HG02938 (cell line): ENCODE data around the gene SLC49A4.
A peak's percentile ranks its signal among the peaks of the same experiment; 100 is the strongest.
"Not testable (repeated sequence)": the region's sequence is repeated elsewhere in the genome, so short reads cannot be mapped to it uniquely, and the experiment has no call there.

Experiments
- ATAC-seq: cut with Tn5 transposase; IDR thresholded peaks from one replicate; pipeline ENCODE4 v1.9.1; 2021; ENCODE audit warnings: mild to moderate bottlenecking, moderate library complexity; ENCODE audit not compliant: unreplicated experiment

The SLC49A4 gene, protein sequence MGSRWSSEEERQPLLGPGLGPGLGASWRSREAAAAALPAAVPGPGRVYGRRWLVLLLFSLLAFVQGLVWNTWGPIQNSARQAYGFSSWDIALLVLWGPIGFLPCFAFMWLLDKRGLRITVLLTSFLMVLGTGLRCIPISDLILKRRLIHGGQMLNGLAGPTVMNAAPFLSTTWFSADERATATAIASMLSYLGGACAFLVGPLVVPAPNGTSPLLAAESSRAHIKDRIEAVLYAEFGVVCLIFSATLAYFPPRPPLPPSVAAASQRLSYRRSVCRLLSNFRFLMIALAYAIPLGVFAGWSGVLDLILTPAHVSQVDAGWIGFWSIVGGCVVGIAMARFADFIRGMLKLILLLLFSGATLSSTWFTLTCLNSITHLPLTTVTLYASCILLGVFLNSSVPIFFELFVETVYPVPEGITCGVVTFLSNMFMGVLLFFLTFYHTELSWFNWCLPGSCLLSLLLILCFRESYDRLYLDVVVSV

DNA sequence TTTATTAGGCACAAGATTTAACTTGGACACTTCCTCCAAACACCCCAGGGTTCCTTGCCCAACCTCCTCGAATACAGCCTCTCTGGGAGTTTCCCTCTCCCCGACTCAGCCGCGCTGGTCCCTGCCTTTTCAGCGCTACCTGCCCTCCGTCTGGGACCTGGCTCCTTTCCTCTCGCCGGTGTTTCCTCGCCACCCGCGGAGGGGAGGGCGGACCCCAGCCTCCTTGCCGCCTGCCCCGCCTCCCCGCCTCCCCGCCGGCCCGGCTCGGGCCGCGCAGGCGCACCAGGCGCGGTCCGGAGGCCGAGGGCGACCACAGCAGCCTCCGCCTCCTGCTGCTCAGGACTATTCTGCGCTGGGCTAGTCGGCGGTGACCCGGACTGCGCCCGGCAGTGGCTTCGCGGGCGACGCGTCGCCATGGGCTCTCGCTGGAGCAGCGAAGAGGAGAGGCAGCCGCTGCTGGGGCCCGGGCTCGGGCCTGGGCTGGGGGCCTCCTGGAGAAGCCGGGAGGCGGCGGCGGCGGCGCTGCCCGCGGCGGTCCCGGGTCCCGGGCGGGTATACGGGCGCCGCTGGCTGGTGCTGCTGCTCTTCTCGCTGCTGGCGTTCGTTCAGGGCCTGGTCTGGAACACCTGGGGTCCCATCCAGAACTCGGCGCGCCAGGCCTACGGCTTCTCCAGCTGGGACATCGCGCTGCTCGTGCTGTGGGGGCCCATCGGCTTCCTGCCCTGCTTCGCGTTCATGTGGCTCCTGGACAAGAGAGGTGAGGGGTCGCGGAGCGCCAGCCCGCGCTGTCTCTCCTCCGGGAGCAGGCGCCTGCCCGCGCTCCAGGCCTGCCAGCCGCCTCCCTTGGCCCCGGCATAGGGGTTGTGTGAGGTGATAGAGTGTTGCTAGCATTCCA is at the start of gene SLC49A4:
Gene SLC49A4 (plus strand): TSS at position 291 of the 895 bp plus-strand sequence. CDS start 124 bp downstream, at position 415.
- peak; percentile 55 for ATAC-seq

DNA sequence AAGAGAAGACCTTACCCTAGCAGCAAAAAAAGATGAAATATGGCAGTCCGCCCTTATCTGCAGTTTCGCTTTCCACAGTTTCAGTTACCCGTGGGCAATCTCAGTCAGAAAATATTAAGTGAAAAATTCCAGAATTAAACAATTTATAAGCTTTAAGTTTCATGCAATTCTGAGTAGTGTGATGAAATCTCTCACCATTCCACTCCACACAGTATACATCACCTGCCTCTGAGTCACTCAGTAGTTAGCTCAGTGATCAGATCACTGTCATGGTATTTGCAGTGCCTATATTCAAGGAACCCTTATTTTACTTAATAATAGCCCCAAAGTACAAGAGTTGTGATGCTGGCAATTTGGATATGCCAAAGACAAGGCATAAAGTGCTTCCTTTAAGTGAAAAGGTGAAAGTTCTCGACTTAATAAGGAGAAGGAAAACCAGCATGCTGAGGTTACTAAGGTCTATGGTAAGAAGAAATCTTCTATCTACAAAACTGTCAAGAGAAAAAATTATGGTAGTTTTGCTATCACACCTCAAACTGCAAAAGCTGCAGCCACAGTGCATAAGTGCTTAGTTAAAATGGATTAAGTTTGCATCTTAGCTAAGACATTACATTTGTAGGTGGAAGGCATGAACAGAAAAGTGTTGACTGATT is 49.4 kb upstream of the SLC49A4 start:
- no peak for ATAC-seq

DNA sequence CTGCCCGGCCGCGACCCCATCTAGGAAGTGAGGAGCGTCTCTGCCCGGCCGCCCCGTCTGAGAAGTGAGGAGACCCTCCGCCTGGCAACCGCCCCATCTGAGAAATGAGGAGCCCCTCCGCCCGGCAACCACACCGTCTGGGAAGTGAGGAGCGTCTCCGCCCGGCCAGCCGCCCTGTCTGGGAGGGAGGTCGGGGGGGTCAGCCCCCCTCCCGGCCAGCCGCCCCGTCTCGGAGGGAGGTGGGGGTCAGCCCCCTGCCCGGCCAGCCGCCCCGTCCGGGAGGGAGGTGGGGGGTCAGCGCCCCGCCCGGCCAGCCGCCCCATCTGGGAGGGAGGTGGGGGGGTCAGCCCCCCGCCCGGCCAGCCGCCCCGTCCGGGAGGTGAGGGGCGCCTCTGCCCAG is 47.6 kb upstream of the SLC49A4 start:
- ATAC-seq: not testable (repeated sequence)

DNA sequence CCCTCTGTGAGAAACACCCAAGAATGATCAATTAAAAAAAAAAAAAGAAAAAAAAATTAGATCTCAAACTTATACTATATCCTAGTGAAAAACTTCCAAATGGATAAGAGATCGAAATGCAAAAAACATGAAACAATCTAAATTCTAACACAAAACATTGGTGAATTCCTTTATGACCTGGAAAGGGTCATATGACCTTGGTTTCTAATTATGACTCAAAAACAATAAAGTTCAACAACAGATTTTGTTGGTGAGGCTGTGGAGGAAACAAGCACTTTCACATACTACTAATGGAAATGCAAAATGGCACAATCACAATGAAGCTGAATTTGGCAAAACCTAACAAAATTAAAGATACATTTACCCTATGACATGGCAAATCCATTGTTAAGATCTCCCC is 46.5 kb upstream of the SLC49A4 start:
- ATAC-seq: no peak

DNA sequence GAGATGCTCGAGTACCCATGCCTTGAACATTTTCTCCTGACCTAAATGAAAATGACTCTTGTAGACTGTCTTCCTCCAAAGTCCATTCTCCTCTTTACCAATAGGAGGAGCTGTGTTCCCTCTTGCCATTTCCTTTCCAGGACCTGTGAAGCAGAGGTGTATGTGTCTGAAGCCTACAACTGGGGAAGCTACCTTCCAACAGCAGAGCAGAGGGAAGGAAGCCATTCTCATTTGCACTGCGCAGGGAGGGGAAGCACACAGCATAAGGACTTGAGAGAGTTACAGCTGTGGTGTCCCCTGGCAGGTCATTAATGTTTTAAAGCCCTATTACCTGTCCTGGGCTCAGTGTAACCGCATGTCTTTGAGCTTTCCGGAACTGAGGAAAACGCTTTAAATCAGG is 39.9 kb upstream of the SLC49A4 start:
- no peak for ATAC-seq

DNA sequence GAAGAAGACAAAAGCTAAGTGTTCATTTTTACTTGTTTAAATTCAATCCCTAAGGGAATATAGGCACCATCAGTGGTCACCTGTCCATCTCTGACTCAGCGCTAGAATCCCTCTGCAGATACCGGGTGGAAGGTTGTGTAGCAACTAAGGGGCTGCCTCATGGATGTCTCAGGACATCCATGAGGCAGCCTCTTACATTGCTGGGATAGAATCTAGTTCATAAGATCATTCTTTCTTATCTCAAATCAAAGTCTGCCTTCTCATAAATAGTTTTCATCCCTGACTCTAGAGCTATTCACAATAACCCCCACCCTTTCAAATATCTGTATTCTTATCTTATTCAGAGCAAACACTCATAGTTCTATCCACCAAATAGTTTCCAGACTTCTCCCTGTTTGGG is 39.4 kb upstream of the SLC49A4 start:
- ATAC-seq: no peak

DNA sequence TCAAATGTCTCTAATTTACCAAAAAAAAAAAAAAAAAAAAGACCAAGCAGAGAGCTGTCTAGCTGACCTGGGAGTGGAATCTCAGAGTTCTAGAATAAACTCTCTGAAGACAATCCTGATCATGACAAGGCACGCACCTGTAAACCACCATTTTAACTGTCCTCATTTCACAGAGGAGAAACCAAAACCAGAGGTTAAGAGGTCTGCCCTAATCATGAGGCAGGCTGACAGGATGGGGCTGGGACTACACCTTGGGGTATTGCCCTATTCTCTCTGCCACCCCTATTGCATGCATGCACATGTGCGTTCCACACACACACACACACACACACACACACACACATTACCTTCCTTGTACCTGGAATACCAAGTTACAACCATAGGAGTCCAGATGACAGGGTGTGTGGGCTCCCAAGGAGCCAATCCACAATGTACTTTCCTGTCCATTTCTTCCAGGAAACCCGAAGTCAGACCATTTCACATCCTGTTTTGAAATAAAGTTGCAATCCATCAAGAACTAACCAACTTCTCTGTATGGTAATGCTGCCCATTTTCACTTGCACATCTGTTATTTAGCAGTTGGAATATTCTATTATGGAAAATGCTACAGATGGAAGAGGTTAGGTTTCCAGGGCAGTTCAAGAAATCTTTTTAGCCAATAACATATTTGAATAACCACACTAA is 35.9 kb upstream of the SLC49A4 start:
- ATAC-seq: no peak

DNA sequence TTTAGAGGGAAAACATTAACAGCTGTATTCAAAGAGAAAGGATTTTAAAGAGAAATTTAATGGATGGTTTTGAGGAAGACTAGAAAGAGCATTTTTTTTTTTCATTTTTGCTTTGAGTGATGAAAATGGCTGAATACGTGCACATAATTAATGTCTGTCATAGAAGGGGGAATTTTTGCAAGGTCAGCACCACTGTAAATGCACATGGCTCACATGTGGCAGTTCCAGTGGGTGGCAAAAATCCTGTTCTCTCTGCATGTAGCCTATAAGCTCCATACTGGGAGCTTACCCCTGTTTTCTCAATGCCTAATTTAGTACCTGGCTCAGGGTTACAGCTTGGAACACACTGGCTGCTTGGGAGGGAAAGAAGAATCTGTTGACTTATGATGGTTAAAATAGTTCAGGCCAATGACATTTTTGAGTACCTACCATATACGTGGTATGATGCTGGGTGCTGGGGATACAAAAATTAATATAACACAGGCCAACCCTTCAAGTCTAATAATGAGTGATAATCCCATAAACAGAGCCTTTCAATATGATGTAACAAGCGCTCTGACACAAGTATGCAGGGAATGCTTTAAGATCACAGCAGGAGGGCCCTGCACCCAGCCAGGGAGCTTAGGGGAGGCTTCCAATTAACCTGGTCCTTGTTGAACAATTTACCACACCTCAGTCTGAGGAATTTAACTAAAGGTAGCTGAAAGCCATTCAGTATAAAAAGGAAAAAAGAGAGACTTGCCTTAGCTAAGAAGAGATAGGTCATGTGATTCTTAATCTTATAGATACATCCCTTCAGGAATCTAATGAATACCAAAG is 34.2 kb upstream of the SLC49A4 start:
- ATAC-seq: no peak

DNA sequence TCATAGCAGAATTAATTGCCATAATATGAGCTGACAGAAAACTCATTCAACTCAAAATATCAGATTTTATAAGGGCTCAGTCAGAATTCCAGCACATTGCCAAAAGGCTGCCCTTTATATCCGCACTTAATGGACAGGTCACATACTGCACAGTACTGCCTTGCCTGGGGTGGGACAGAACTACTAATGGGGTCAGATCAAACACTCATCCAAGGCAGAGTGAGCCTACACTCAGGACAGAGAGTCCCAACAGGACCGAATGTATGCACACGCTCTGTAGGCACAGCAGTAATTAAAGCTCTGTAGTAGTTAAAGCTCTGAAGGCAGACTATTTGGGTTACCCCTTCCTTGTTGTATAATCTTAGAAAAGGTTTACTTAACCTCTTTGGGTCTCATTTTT is 28.4 kb upstream of the SLC49A4 start:
- ATAC-seq: no peak

DNA sequence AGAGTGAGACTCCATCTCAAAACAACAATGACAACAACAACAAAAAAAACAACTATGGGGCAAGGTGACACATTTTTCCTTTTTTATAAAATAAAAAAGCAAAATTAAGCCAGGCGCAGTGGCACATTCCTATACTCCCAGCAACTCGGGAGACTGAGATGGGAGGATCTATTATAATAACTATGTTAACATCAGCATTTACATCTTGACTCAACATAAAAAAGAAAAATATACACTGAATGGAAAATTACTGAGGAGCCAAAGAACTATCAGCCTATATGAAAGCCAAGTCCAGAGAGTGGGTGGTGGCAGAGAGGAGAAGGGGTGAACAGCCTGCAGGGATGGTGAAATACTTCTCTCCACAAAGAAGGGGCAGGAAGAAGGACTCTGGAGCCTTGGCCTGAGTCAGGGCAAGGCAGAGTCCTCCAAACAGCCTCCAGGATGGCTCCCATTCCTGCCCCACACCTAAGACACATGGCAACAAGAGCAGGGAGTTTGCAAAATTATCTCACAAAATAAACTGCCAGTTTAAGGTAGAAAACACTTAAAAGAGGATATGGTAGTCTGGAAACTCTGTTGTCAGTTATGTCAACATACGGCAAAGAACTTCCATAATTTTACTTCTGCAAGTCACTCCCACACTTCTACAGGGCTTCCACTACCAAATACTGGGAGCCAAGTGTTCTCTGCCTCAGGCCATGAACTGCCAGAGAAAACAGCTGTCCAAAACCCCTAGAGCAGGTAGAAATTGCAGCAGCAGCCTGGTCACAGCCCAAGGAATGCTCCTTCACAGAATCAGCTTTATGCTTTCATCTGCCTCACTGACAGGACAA is 27.1 kb upstream of the SLC49A4 start:
- ATAC-seq: no peak

DNA sequence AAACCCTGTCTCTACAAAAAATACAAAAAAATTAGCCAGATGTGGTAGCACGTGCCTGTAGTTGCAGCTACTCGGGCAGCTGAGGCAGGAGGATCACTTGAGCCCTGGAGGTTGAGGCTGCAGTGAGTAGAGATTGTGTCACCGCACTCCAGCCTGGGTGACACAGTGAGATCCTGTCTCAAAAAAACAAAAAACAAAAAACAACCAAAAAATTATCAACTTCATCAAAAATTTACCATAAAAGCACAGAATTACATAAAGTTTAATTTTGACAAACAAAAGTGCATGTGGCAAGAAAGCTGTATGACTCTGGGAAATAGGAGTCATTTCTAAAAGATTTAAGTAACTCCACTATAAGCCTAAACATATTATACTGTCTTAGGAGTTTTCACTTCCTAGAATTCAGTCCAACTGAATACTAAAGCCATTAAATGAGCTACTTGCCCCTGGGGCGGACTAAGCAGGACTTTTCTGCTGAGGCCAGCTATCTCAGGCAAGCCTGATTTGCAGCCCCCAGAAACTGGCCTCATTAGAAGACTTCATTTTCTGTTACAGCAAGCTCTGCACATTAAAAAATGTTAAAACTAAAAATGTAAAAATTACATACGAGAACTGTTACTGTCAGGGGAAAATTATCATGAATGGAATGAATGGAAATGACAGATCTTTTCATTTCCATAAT is 24.2 kb upstream of the SLC49A4 start:
- ATAC-seq: no peak

DNA sequence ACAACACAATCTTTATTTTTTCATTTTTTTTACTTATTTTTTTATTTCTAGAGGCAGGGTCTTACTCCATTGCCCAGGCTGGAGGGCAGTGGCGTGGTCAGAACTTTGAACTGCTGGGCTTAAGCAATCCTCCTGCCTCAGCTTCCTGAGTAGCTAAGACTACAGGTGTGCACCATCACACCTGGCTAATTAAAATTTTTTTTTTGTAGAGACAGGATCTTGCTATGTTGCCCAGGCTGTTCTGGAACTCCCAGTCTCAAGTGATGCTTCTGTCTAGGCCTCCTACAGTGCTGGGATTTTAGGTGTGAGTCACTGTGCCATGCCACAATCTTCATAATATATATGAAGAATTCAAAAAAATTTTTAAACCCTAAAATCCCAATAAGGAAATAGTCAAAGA is 22.0 kb upstream of the SLC49A4 start:
- no peak for ATAC-seq

DNA sequence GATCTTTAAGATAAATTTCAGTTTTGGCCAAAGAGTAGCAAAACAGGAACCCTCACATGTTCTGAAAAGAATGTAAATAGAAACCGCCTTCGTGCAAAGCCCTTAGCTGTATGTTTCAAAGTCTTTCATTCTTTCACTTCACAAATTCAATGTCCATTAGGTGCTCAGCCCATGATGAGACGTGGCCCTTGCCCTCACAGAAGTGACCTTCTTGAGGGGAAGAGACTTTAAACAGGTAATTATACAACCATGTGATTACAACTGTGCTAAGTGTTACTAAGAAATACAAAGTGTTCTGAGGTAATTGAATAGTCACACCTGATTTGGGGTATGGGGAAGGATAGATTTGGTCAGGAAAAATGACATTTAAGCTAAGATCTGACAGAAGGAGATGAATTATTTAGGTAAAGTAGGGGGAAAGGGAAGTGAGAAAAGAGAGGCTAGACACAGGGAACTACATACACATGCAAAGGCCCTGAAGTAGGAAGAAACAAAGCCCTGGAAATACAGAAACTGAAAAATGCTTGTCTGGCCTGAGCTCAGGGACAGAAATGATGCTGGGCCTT is 20.8 kb upstream of the SLC49A4 start:
- no peak for ATAC-seq

DNA sequence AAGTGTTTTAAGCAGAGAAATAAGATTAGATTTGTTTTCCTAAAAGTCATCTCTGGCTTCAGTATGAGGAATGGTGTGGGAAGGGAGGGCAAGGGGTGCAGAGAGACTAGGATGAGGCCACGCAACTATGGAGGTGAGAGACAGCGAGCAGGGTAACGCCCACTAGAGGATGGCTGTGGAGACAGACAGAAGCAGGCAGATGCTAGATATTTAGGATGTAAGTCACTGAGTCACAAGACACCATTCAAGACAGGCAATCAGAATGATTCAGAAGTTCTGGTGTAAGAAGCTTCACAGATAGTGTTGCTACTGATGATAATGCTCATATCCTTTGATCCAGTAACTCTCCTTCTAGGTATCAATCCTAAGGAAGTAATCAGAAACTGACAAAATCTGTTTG is 20.3 kb upstream of the SLC49A4 start:
- no peak for ATAC-seq

DNA sequence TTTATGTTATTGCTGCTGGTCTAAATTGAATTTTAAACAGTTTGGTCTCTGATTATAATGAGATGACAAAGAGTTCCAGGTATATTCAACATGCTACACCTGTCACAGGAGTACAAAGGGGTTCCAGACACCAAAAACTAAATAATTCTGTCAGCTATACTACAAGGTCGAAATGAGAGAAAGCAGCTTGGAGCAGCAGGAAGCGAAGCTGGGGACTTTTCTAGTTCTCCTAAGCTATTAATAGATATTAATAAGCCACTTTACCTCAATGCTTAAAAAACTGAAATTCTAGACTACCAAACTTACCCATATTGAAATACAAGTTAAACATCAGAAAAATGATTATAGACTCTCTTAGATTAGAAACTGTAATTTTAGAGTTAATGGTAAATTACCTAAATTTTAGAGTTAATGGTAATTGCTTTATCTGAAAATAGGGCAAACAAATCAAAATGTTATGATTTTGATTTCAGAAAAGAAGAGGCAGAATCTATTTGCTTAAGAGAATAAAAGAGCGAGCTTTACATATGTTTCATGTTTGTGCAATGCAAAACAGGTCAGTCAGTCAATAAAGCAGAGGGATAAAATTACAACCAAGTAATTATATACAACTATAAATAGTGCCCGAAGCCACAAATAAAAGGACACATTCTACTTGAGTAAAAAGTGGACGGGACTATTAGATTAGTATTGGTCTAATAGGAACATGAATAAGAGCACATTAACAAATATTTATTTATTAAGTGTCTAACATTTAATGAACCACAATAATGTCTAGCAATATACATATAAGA is 18.0 kb upstream of the SLC49A4 start:
- ATAC-seq: no peak

DNA sequence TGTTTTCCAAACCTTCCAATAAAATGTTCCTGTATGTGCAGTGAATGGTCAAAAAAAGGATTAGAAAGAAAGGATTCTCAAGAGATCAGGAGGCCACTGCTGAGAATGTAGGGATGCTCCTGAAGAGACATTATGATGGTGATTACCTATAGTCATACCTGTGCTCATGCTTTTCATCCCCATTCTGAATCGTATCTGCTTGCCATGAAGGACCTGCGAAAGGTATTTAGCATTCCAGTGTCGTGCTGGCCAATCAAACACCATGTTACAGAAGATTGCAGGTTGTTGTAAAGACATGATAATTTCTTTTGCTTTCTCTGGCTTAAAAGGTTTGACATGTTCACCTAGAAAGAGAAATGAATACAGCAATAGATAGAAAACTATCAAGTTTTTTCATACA is 17.3 kb upstream of the SLC49A4 start:
- no peak for ATAC-seq

DNA sequence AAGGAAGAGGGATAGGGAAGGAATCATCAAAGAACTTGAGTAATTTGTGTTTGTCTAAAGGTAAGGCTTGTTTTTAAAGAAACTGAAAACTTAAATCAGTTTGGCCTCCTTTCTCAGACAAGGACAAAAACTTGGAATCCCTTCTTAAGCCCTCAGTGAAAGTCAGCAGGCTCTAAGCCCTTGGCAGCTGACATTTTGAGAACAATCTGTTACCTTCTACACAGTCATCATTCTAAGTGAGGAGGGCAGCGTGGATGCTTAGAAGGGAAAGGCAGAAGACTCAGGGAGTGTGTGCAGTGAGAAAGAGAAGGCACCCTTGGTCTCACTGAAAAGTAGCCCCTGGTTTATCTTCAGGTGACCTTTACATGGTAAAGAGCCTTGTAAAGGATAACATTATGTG is 12.1 kb upstream of the SLC49A4 start:
- no peak for ATAC-seq
